ENCODE results near the gene MCM10.
"Not testable (repeated sequence)": the region's sequence is repeated elsewhere in the genome, so short reads cannot be mapped to it uniquely, and the experiment has no call there.

MCM10 gene

GRCh38 chr10:13146379-13146778, 15.0 kb upstream of the MCM10 start:
- Histone ChIP-seq H3F3A (ENCODE audit: control insufficient read depth, insufficient read depth) (no peaks in the 10 kb centered on the region), H3K4me3 (ENCODE audit: low read length) (no peak overlapping the region), H3K9me3 (ENCODE audit: control insufficient read depth, insufficient read depth, low read length) (no peaks in the 10 kb centered on the region), H3K9me2 (replicated peaks; ENCODE audit: control insufficient read depth, low read length) (no peaks in the 10 kb centered on the region), H3K27me3 (ENCODE audit: control insufficient read depth, low read length) (0 out of 2 replicates have a peak, but pooled peaks cover 5% of the 10 kb centered on the region), H3K4me2 (ENCODE audit: low read length) (no peak overlapping the region), H3K79me2 (ENCODE audit: control insufficient read depth, low read length) (no peaks in the 10 kb centered on the region), H3K27ac (ENCODE audit: low read depth, low read length) (no peak overlapping the region), H3K36me3 (ENCODE audit: control insufficient read depth, low read length) (no peaks in the 10 kb centered on the region), H4K20me1 (ENCODE audit: control insufficient read depth, insufficient read depth, low read depth, low read length) (no peaks in the 10 kb centered on the region), H3K4me1 (ENCODE audit: control insufficient read depth, low read length) (no peaks in the 10 kb centered on the region)
- no peak for TF ChIP-seq EZH2phosphoT487 (IDR thresholded peaks at IDR 0.05; ENCODE audit: borderline replicate concordance, low read length)
- TF ChIP-seq CTCF (IDR thresholded peaks at IDR 0.05; ENCODE audit: low read depth, low read length, poor library complexity, severe bottlenecking), result no peak

GRCh38 chr10:13147161-13147560, 14.2 kb upstream of the MCM10 start:
- H3K4me2 ChIP-seq (ENCODE audit: low read length), result no peak overlapping the region
- no peaks in the 10 kb centered on the region for H4K20me1 ChIP-seq (ENCODE audit: control insufficient read depth, insufficient read depth, low read depth, low read length)
- no peaks in the 10 kb centered on the region for H3F3A ChIP-seq (ENCODE audit: control insufficient read depth, insufficient read depth)
- H3K9me2 ChIP-seq (replicated peaks; ENCODE audit: control insufficient read depth, low read length), result no peaks in the 10 kb centered on the region
- no peak overlapping the region for H3K27ac ChIP-seq (ENCODE audit: low read depth, low read length)
- H3K4me1 ChIP-seq (ENCODE audit: control insufficient read depth, low read length), result no peaks in the 10 kb centered on the region
- H3K27me3 ChIP-seq (ENCODE audit: control insufficient read depth, low read length), result 0 out of 2 replicates have a peak, but pooled peaks cover 5% of the 10 kb centered on the region
- no peak overlapping the region for H3K4me3 ChIP-seq (ENCODE audit: low read length)
- H3K79me2 ChIP-seq (ENCODE audit: control insufficient read depth, low read length), result no peaks in the 10 kb centered on the region
- no peaks in the 10 kb centered on the region for H3K9me3 ChIP-seq (ENCODE audit: control insufficient read depth, insufficient read depth, low read length)
- no peaks in the 10 kb centered on the region for H3K36me3 ChIP-seq (ENCODE audit: control insufficient read depth, low read length)
- no peak for TF ChIP-seq CTCF (IDR thresholded peaks at IDR 0.05; ENCODE audit: low read depth, low read length, poor library complexity, severe bottlenecking)
- TF ChIP-seq EZH2phosphoT487 (IDR thresholded peaks at IDR 0.05; ENCODE audit: borderline replicate concordance, low read length), result no peak

GRCh38 chr10:13152296-13152695, 9.1 kb upstream of the MCM10 start:
- Histone ChIP-seq H4K20me1 (ENCODE audit: control insufficient read depth, insufficient read depth, low read depth, low read length) (no peaks in the 10 kb centered on the region), H3K4me2 (ENCODE audit: low read length) (no peak overlapping the region), H3K36me3 (ENCODE audit: control insufficient read depth, low read length) (no peaks in the 10 kb centered on the region), H3K4me1 (ENCODE audit: control insufficient read depth, low read length) (no peaks in the 10 kb centered on the region), H3K4me3 (ENCODE audit: low read length) (no peak overlapping the region), H3K27ac (ENCODE audit: low read depth, low read length) (no peak overlapping the region), H3K79me2 (ENCODE audit: control insufficient read depth, low read length) (no peaks in the 10 kb centered on the region), H3K27me3 (ENCODE audit: control insufficient read depth, low read length) (no peaks in the 10 kb centered on the region), H3K9me2 (replicated peaks; ENCODE audit: control insufficient read depth, low read length) (no peaks in the 10 kb centered on the region), H3K9me3 (ENCODE audit: control insufficient read depth, insufficient read depth, low read length) (no peaks in the 10 kb centered on the region), H3F3A (ENCODE audit: control insufficient read depth, insufficient read depth) (no peaks in the 10 kb centered on the region)
- TF ChIP-seq EZH2phosphoT487 (IDR thresholded peaks at IDR 0.05; ENCODE audit: borderline replicate concordance, low read length) (no peak), CTCF (IDR thresholded peaks at IDR 0.05; ENCODE audit: low read depth, low read length, poor library complexity, severe bottlenecking) (no peak)

GRCh38 chr10:13155860-13156259, 5.5 kb upstream of the MCM10 start:
- not testable (repeated sequence) for H3K27me3 ChIP-seq (ENCODE audit: control insufficient read depth, low read length); H3K4me3 ChIP-seq (ENCODE audit: low read length); H3K9me2 ChIP-seq (replicated peaks; ENCODE audit: control insufficient read depth, low read length); H3K36me3 ChIP-seq (ENCODE audit: control insufficient read depth, low read length); H3K79me2 ChIP-seq (ENCODE audit: control insufficient read depth, low read length); H3K4me2 ChIP-seq (ENCODE audit: low read length); H3F3A ChIP-seq (ENCODE audit: control insufficient read depth, insufficient read depth); H4K20me1 ChIP-seq (ENCODE audit: control insufficient read depth, insufficient read depth, low read depth, low read length); H3K27ac ChIP-seq (ENCODE audit: low read depth, low read length); H3K9me3 ChIP-seq (ENCODE audit: control insufficient read depth, insufficient read depth, low read length)
- peaks cover 15% of the 10 kb centered on the region for H3K4me1 ChIP-seq (ENCODE audit: control insufficient read depth, low read length)
